HEK293 (cell line): ENCODE measurements around the gene CXorf49.
A peak's percentile ranks its signal among the peaks of the same experiment; 100 is the strongest.
"Not testable (repeated sequence)": the region's sequence is repeated elsewhere in the genome, so short reads cannot be mapped to it uniquely, and the experiment has no call there.

Experiments
- CTCF ChIA-PET: fragments of 350-600 bp; formaldehyde crosslinking; extraction: SDS; loops from one replicate; lab custom pipeline; 2021; ENCODE audit warnings: antibody characterized with exemption; lab: Yijun Ruan, JAX
- POLR2A ChIA-PET: fragments of 300-600 bp; formaldehyde crosslinking; extraction: SDS; loops from one replicate; lab custom pipeline; 2020; ENCODE audit warnings: antibody characterized with exemption, inconsistent platforms; lab: Yijun Ruan, JAX
- H3K27ac ChIP-seq: fragments of 200-500 bp; sonication (Bioruptor generic); 2 replicates; pipeline ENCODE4 v1.5.1; 2014; ENCODE audit warnings: low read depth, low read length, control low read depth, inconsistent platforms; ENCODE audit errors: extremely low read depth
- H3K36me3 ChIP-seq, 2 experiments: fragments of 200-500 bp in 1 of 2; sonication (Bioruptor generic) in 1 of 2; 1 replicate in 1 of 2; 2 replicates in 1 of 2; pipeline ENCODE4 v1.5.1; 2014 to 2017; ENCODE audit warnings: inconsistent platforms in 2 of 2, low read length in 2 of 2; ENCODE audit not compliant: control insufficient read depth in 2 of 2, insufficient read depth in 1 of 2
- H3K4me1 ChIP-seq: fragments of 200-500 bp; sonication (Bioruptor generic); 2 replicates; pipeline ENCODE4 v1.5.1; 2014; ENCODE audit warnings: mild to moderate bottlenecking, low read length, inconsistent platforms; ENCODE audit not compliant: control insufficient read depth, insufficient read depth
- H3K4me3 ChIP-seq: 2 replicates; pipeline ENCODE4 v1.5.1; 2011; ENCODE audit warnings: low read depth, mild to moderate bottlenecking, control low read depth, low read length, moderate library complexity
- H3K9me3 ChIP-seq: fragments of 200-500 bp; sonication (Bioruptor generic); 2 replicates; pipeline ENCODE4 v1.5.1; 2014; ENCODE audit warnings: low read depth, low read length, inconsistent platforms; ENCODE audit not compliant: control insufficient read depth, insufficient read depth
- CTCF ChIP-seq: fragments of 450-650 bp; formaldehyde crosslinking; IDR thresholded peaks from 2 replicates; pipeline ENCODE4 v1.5.1; 2016; ENCODE audit warnings: missing biosample characterization, missing genetic modification characterization
- GLIS1 ChIP-seq: fragments of 450-650 bp; formaldehyde crosslinking; IDR thresholded peaks from 2 replicates; pipeline ENCODE4 v1.5.1; 2016; ENCODE audit warnings: missing biosample characterization, missing genetic modification characterization
- HOXA7 ChIP-seq: sonication (generic); formaldehyde crosslinking; IDR thresholded peaks from 2 replicates; pipeline ENCODE4 v1.8.1; 2022; ENCODE audit warnings: missing genetic modification reagents, borderline replicate concordance
- HOXD13 ChIP-seq: sonication (generic); formaldehyde crosslinking; IDR thresholded peaks from 2 replicates; pipeline ENCODE4 v1.8.0; 2022; ENCODE audit warnings: missing genetic modification reagents, borderline replicate concordance
- KLF1 ChIP-seq: fragments of 450-650 bp; formaldehyde crosslinking; IDR thresholded peaks from 2 replicates; pipeline ENCODE4 v1.5.1; 2016; ENCODE audit warnings: missing biosample characterization, missing genetic modification characterization
- KLF9 ChIP-seq: fragments of 450-650 bp; formaldehyde crosslinking; IDR thresholded peaks from 2 replicates; pipeline ENCODE4 v1.5.1; 2016; ENCODE audit warnings: missing biosample characterization, missing genetic modification characterization, low read depth
- YY2 ChIP-seq: fragments of 450-650 bp; formaldehyde crosslinking; IDR thresholded peaks from 2 replicates; pipeline ENCODE4 v1.5.1; 2016; ENCODE audit warnings: missing biosample characterization, missing genetic modification characterization
- ZFP69B ChIP-seq: fragments of 450-650 bp; formaldehyde crosslinking; IDR thresholded peaks from 2 replicates; pipeline ENCODE4 v1.5.1; 2016; ENCODE audit warnings: missing biosample characterization, missing genetic modification characterization
- ZIC2 ChIP-seq: fragments of 450-650 bp; formaldehyde crosslinking; IDR thresholded peaks from 2 replicates; pipeline ENCODE4 v1.5.1; 2016; ENCODE audit warnings: missing biosample characterization, missing genetic modification characterization
- ZNF10 ChIP-seq: fragments of 450-650 bp; formaldehyde crosslinking; IDR thresholded peaks from 2 replicates; pipeline ENCODE4 v1.5.1; 2017; ENCODE audit warnings: missing biosample characterization, missing genetic modification characterization
- ZNF114 ChIP-seq: fragments of 450-650 bp; formaldehyde crosslinking; IDR thresholded peaks from 2 replicates; pipeline ENCODE4 v1.5.0; 2017; ENCODE audit warnings: missing biosample characterization, missing genetic modification characterization
- ZNF214 ChIP-seq: fragments of 450-650 bp; formaldehyde crosslinking; IDR thresholded peaks from 2 replicates; pipeline ENCODE4 v1.5.1; 2017; ENCODE audit warnings: missing biosample characterization, mild to moderate bottlenecking, missing genetic modification characterization, borderline replicate concordance
- ZNF311 ChIP-seq: fragments of 450-650 bp; formaldehyde crosslinking; IDR thresholded peaks from 2 replicates; pipeline ENCODE4 v1.5.1; 2017; ENCODE audit warnings: missing biosample characterization, missing genetic modification characterization, borderline replicate concordance
- ZNF548 ChIP-seq: fragments of 450-650 bp; formaldehyde crosslinking; IDR thresholded peaks from 2 replicates; pipeline ENCODE4 v1.5.1; 2016; ENCODE audit warnings: missing biosample characterization, missing genetic modification characterization
- ZNF555 ChIP-seq: fragments of 450-650 bp; formaldehyde crosslinking; conservative IDR thresholded peaks from 2 replicates; pipeline ENCODE4 v1.5.1; 2017; ENCODE audit warnings: missing biosample characterization, mild to moderate bottlenecking, missing genetic modification characterization, inconsistent platforms
- ZNF654 ChIP-seq: fragments of 450-650 bp; formaldehyde crosslinking; IDR thresholded peaks from 2 replicates; pipeline ENCODE4 v1.5.1; 2016; ENCODE audit warnings: low read depth, missing biosample characterization, missing genetic modification characterization
- ZNF660 ChIP-seq: fragments of 450-650 bp; IDR thresholded peaks from 2 replicates; pipeline ENCODE4 v1.5.1; 2018; ENCODE audit warnings: missing biosample characterization, mild to moderate bottlenecking, missing genetic modification characterization
- ZNF701 ChIP-seq: fragments of 450-650 bp; formaldehyde crosslinking; IDR thresholded peaks from 2 replicates; pipeline ENCODE4 v1.5.1; 2016; ENCODE audit warnings: missing biosample characterization, missing genetic modification characterization
- TF ChIP-seq, protein P1 (sequence below): fragments of 450-650 bp; formaldehyde crosslinking; IDR thresholded peaks from 2 replicates; pipeline ENCODE4 v1.5.1; 2016; ENCODE audit warnings: missing biosample characterization, missing genetic modification characterization

Gene CXorf49

DNA sequence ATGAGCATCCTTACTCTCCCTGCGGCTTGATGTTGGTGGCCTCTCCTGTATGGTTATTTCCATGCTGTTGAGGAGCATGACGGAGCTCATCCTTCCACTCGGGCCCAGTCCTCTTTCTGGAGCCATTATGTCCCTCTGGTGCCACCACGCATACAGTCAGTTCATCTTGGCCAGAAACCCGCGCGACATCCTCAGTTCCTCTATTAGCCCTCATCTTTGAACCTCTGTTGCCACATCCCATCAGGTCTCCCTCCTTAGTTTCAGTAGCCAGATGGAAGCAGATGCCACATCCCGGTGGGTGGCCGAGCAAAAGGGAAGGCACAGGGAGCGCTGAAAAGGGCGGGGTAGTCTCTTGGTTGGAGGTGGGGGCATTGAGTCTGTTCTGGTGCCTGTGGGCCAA, 46.1 kb downstream of the CXorf49 start:
- TF ChIP-seq ZNF214 (tag by site-specific recombination) (no peak), ZNF701 (tag by site-specific recombination) (no peak), ZIC2 (tag by site-specific recombination) (no peak), ZNF660 (no peak), KLF9 (tag by site-specific recombination) (no peak), ZNF114 (tag by site-specific recombination) (no peak), YY2 (tag by site-specific recombination) (no peak), HOXA7 (no peak)
- TF ChIP-seq, protein P1, sequence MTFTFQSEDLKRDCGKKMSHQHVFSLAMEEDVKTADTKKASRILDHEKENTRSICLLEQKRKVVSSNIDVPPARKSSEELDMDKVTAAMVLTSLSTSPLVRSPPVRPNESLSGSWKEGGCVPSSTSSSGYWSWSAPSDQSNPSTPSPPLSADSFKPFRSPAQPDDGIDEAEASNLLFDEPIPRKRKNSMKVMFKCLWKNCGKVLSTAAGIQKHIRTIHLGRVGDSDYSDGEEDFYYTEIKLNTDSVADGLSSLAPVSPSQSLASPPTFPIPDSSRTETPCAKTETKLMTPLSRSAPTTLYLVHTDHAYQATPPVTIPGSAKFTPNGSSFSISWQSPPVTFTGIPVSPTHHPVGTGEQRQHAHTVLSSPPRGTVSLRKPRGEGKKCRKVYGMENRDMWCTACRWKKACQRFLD (tag by site-specific recombination): no peak
- no peak overlapping the region for H3K27ac ChIP-seq
- H3K36me3 ChIP-seq: no peaks in the 10 kb centered on the region
- no peaks in the 10 kb centered on the region for H3K4me1 ChIP-seq
- ChIA-PET CTCF (interaction anchor here (0.8 kb wide), 1 partner anchor 976 kb away, joined by 3 read pairs; no protein-coding TSS in a partner anchor), POLR2A (no interaction called here)
- H3K9me3 ChIP-seq: no peaks in the 10 kb centered on the region
- no peak overlapping the region for H3K4me3 ChIP-seq

DNA sequence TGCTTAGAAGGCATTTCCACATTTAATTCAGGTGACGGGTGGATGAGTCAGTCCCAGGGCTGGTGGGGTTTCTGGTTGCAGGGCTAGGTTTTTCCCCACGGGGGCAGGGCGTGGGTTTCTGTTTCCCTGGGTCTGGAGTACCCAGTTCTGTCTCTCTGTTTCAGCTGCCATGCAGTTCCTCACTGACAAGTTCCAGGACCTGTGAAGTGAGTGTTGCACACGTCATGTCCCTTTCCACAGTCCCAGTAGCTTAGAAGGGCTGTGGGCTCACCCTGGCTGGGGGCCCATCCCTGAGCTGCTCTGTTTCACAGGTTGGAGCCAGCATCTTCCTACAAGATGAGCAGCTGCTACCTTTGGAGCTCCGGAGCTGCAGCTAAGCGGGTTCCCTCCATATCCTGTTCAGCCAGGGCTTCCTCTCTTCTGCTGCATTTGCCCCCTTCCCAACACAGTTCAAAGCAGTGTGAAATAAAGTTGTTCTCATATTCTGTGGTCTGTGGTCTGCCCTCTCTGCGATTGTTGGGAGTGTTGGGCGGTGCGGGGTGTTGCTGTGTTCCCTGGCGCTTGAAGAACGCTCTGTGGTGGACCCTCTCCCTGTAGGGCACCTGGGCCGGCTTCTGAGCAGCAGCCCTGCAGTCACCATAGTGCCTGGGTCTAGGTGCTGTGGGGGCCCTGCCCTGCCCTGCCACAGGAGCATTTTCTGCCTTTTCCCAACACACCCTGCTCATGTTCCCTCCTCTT, 46.9 kb downstream of the CXorf49 start:
- H3K36me3 ChIP-seq: no peaks in the 10 kb centered on the region
- H3K4me1 ChIP-seq: no peaks in the 10 kb centered on the region
- no peak overlapping the region for H3K27ac ChIP-seq
- no peaks in the 10 kb centered on the region for H3K9me3 ChIP-seq
- CTCF ChIA-PET: interaction anchor here (0.6 to 1.4 kb wide), 4 partner anchors 9 to 456 kb away, joined by 3 to 5 read pairs (median 4); no protein-coding TSS in a partner anchor
- H3K4me3 ChIP-seq: no peak overlapping the region
- no peak for TF ChIP-seq ZNF10 (tag by site-specific recombination)
- no peak for TF ChIP-seq ZFP69B
- TF ChIP-seq ZNF548 (tag by site-specific recombination): no peak
- no peak for TF ChIP-seq ZNF311 (tag by site-specific recombination)
- no peak for TF ChIP-seq HOXD13 (CRISPR knock-in tag)
- TF ChIP-seq ZNF555 (tag by site-specific recombination): no peak
- POLR2A ChIA-PET: no interaction called here

- POLR2A ChIA-PET, H3K27ac ChIP-seq: not testable (repeated sequence)
- CTCF ChIA-PET: interaction anchor here (0.6 to 2.0 kb wide), 7 partner anchors 190 to 1255 kb away, joined by 3 to 14 read pairs (median 4); no protein-coding TSS in a partner anchor
- peak; percentile 69; the same call in 1 of the 2 replicates for TF ChIP-seq CTCF (tag by site-specific recombination)
- peak; percentile 40; the same call in 1 of the 2 replicates for TF ChIP-seq GLIS1 (tag by site-specific recombination)
- TF ChIP-seq KLF1 (tag by site-specific recombination): peak; percentile 41
- TF ChIP-seq ZNF654 (tag by site-specific recombination): peak; percentile 66
- TF ChIP-seq, all 188 proteins: peak for 4; not testable (repeated sequence) for 184
- H3K4me3 ChIP-seq, H3K4me1 ChIP-seq, H3K36me3 ChIP-seq, H3K9me3 ChIP-seq: not testable (repeated sequence)
Measured at GRCh38 chrX:71669947-71670346, 48.1 kb downstream of the CXorf49 start.
